ENCODE data around the gene IL6ST. TPM values are rescaled to one million over a fixed set of nuclear protein-coding genes. Genes with fewer than 3 reads are reported as not detected.
A peak's percentile ranks its signal among the peaks of the same experiment; 100 is the strongest.
"Not testable (repeated sequence)": the region's sequence is repeated elsewhere in the genome, so short reads cannot be mapped to it uniquely, and the experiment has no call there.

Gene IL6ST
- total RNA-seq, 1 donor from 2014 or later = 148 TPM

- DNase-seq (ENCODE audit: low read depth) = no peak
These were observed 24.8 kb downstream of the IL6ST start for GRCh38 chr5:55969956-55970355.

GRCh38 chr5:55966284-55966683 is 28.5 kb downstream of the IL6ST start:
- DNase-seq (ENCODE audit: low read depth) = no peak

- DNase-seq (ENCODE audit: low read depth) = no peak
These were observed 29.2 kb downstream of the IL6ST start for GRCh38 chr5:55965525-55965924.

- DNase-seq (ENCODE audit: low read depth) = no peak
These were observed 34.0 kb downstream of the IL6ST start for GRCh38 chr5:55960779-55961178.

- no peak for DNase-seq (ENCODE audit: low read depth)
These were observed 35.6 kb downstream of the IL6ST start for GRCh38 chr5:55959208-55959607.

- DNase-seq (ENCODE audit: low read depth) = not testable (repeated sequence)
These were observed 53.6 kb downstream of the IL6ST start for GRCh38 chr5:55941154-55941553.

- not testable (repeated sequence) for DNase-seq (ENCODE audit: low read depth)
These were observed 57.2 kb downstream of the IL6ST start for GRCh38 chr5:55937598-55937997.

GRCh38 chr5:55936100-55936693 is 58.6 kb downstream of the IL6ST start:
- DNase-seq (ENCODE audit: low read depth) = peak; percentile 77

- no peak for DNase-seq (ENCODE audit: low read depth)
These were observed 59.4 kb downstream of the IL6ST start for GRCh38 chr5:55935371-55935770.

GRCh38 chr5:55934720-55935119 is 60.0 kb downstream of the IL6ST start:
- no peak for DNase-seq (ENCODE audit: low read depth)

- no peak for DNase-seq (ENCODE audit: low read depth)
These were observed 60.6 kb downstream of the IL6ST start for GRCh38 chr5:55934115-55934613.

GRCh38 chr5:55933377-55934114 is 61.2 kb downstream of the IL6ST start:
- DNase-seq (ENCODE audit: low read depth) = no peak

- DNase-seq (ENCODE audit: low read depth) = no peak
These were observed 62.1 kb downstream of the IL6ST start for GRCh38 chr5:55932700-55933099.

- DNase-seq (ENCODE audit: low read depth) = no peak
These were observed 65.6 kb downstream of the IL6ST start for GRCh38 chr5:55929020-55929799.

- no peak for DNase-seq (ENCODE audit: low read depth)
These were observed 66.7 kb downstream of the IL6ST start for GRCh38 chr5:55927861-55928655.

GRCh38 chr5:55926476-55926875 is 68.3 kb downstream of the IL6ST start:
- DNase-seq (ENCODE audit: low read depth) = no peak

GRCh38 chr5:55925712-55926111 is 69.1 kb downstream of the IL6ST start:
- DNase-seq (ENCODE audit: low read depth) = no peak

- no peak for DNase-seq (ENCODE audit: low read depth)
These were observed 69.6 kb downstream of the IL6ST start for GRCh38 chr5:55925181-55925580.

- no peak for DNase-seq (ENCODE audit: low read depth)
These were observed 70.0 kb downstream of the IL6ST start for GRCh38 chr5:55924744-55925143.

GRCh38 chr5:55923865-55924500 is 70.8 kb downstream of the IL6ST start:
- DNase-seq (ENCODE audit: low read depth) = no peak
